ENCODE measurements around the gene ANKRD42.
A peak's percentile ranks its signal among the peaks of the same experiment; 100 is the strongest.
"Not testable (repeated sequence)": the region's sequence is repeated elsewhere in the genome, so short reads cannot be mapped to it uniquely, and the experiment has no call there.

The ANKRD42 gene

DNA sequence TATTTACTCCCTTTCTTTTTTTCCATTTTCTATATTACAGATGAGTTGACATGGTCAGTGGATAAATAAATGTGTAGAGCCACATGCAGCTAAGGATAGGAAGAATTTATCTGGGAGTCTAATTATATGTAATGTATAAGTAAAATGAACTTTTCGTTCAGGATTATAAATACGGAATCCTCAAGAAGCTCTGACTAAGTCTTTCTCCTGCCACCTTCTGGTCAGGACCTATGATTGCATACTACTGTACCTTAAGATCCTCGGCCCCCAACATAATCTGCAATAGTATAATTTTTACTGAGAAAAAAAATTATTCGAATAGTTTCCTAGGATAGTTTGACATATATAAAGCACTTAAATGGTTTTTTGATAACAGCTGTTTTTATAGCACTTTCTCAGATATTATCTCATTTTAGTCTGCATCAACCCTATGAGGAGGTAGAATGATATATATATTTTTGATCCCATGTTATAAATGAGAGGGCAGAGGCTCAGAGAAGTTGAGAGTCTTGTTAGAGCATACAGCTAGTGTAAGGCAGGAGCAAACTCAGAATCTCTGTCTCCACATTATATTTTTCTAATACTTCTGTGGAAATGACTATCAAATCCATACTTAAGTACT, 56.6 kb downstream of the ANKRD42 start:
- DNase-seq: peak; percentile 74

DNA sequence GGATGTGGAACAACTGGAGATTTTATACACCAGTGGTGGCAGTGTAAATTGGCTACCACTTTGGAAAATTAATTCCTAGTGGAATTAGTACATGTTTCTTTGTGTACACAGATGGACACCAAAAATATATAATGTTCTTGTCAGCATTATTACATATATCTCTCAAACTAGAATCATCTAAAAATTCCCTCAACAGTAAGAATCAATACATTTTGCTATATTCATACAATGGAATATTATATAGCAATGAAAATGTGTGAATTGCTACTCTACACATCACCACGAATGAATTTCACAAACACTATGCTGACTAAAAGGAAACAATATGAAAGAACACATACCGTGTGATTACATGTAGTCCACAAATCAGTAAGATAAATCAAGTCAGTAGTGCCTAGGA, 58.8 kb downstream of the ANKRD42 start:
- no peak for DNase-seq

DNA sequence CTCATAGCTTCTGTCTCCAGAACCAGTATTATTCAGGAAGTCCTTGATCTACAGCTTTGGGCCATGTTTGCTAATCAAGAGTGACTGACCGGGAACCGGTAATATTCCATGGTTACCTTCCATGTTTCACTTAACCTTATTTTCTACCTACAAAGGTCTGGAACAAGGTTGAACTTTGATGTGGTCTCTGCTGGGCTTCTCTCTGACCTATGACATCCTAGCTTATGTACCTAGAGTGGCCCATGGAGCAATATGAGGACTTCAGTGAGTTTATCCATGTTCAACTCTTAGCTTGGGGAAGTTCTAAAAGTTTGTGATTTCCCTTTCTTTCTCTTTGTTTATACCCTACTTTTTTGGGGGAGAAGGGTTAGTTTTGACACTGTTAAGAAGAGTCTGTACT, 59.4 kb downstream of the ANKRD42 start:
- no peak for DNase-seq

DNA sequence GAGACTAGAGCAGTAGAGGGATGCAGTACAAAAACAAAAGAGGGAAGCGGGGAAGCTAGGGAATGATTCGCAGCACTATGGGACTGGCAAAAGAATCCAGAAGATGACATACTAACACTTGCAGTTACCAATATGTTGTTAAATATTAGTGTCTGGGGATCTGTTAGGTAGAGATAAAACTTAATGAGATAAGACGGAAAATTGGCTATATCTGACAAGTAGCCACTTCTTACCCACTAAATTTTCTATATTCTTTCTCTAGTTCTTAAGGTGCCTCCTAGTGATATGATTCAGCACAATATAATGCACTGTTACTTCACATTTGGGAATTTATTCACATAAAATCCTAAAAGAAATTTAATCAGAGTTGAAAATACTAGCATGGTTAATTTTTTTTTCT, 61.9 kb downstream of the ANKRD42 start:
- DNase-seq: no peak

DNA sequence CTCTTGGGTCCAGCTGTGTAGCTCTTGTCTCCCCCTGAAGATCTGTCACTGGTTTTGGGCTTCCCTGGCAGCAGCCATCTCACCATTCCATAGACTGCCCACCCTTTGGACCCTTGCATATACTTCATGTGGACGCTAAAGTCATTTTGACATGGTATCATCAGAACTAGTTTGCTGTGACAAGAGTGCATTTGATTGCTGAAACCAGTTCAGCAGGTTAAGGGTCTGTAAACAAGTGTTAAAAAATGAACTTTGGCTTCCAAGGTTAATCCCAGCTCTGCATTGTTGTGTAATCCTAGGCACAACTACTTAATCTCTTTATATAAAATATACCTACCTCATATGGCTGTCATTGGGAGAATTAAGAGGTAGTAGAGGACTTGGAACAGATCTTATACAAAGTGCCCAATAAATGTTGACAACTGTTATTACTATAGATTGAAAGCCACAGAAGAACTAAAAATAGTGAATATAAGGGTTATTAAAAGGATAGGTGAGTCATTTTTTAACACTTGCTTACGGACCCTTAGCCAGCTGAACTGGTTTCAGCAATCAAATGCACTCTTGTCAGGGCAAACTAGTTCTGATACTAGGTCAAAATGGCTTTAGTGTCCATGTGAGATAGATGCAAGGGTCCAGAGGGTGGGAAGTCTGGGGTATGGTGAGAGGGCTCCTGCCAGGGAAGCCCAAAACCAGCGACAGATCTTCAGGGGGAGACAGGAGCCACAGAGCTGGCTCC, 63.3 kb downstream of the ANKRD42 start:
- DNase-seq: no peak

DNA sequence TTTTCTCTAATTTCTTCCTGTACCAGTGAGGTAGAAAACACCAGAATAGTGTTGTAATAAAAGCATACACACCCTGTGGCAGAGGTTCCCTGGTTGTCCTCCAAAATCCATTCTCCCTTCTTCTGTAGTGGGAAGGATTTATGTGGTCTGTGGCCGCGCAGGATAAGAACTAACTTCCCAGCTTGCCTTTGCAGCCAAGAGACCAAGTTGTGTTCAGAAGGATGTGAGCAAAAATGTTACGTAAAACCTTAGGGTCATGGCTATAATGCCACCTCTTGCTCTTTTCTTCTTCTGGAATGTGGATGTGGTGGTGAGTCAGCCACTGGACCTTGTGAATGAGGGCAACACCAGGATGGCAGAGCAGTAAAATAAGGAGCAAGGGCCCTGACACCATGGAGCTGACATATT, 64.3 kb downstream of the ANKRD42 start:
- no peak for DNase-seq

DNA sequence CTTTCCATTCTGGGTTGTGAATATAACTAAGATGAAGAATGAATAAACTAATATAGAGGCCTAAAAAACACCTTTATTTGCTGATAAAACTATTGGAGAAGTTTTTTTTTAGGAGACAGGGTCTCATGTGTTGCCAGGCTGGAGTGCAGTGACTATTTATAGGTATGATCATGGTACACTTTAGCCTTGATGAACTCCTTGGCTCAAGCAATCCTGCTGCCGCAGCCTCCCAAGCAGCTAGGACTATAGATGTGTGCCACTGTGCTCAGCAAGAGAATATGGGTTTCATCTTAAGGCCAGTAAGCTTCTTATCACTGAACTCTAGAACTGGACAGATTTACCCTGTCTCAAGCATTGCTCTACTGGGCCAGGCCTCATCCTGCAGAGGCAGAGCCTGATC, 66.0 kb downstream of the ANKRD42 start:
- DNase-seq: no peak

DNA sequence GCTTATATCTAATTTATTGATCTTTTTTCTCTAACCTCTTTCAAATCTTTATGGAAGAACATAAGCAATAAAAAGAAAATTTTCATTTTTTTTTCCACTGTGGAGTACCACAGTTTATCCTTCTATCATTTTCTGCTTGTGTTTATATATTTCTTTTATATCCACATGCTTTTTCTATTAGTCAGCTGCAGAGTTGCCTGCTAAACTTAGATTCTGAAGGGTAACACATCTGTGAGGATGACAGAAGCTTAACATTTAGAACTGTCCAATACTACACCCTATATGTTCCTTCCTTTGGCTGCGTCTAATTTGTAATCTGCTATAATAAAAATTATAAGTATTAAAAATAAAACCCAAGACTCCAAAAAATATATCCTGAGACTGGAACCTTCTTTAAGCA, 71.8 kb downstream of the ANKRD42 start:
- DNase-seq: no peak

DNA sequence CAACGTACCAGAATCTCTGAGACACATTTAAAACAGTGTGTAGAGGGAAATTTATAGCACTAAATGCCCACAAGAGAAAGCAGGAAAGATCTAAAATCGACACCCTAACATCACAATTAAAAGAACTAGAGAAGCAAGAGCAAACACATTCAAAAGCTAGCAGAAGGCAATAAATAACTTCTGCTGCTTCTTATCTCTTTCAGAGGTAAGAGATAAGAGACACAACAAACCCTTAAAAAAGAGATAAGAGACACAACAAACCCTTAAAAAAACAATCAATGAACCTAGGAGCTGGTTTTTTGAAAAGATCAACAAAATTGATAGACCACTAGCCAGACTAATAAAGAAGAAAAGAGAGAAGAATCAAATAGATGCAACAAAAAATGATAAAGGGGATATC, 75.6 kb downstream of the ANKRD42 start:
- not testable (repeated sequence) for DNase-seq

DNA sequence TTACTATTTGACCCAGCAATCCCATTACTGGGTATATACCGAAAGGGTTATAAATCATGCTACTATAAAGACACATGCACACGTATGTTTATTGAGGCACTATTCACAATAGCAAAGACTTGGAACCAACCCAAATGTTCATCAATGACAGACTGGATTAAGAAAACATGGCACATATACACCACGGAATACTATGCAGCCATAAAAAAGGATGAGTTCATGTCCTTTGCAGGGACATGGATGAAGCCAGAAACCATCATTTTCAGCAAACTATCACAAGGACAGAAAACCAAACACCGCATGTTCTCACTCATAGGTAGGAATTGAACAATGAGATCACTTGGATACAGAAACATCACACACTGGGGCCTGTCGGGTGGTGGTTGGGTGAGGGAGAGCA, 78.2 kb downstream of the ANKRD42 start:
- not testable (repeated sequence) for DNase-seq

DNA sequence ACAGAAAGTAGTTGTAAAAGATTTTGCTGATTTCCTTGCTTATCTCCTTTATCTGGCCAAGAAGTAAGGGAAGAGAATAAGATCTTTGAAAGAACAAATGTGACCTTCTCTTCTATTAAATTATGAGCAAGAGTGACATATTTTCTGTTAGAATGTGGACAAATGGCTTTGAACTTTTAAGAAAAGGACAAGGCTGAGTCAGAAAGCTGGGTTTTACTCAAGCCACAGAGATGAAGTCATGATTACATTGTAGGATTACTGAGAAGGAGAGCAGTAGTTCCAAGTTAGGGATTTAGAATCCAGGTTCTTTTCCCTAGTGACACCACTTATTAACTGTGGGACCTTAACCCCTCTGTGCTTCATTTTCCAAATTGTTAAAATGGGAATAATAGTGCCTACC, 79.1 kb downstream of the ANKRD42 start:
- DNase-seq: no peak

DNA sequence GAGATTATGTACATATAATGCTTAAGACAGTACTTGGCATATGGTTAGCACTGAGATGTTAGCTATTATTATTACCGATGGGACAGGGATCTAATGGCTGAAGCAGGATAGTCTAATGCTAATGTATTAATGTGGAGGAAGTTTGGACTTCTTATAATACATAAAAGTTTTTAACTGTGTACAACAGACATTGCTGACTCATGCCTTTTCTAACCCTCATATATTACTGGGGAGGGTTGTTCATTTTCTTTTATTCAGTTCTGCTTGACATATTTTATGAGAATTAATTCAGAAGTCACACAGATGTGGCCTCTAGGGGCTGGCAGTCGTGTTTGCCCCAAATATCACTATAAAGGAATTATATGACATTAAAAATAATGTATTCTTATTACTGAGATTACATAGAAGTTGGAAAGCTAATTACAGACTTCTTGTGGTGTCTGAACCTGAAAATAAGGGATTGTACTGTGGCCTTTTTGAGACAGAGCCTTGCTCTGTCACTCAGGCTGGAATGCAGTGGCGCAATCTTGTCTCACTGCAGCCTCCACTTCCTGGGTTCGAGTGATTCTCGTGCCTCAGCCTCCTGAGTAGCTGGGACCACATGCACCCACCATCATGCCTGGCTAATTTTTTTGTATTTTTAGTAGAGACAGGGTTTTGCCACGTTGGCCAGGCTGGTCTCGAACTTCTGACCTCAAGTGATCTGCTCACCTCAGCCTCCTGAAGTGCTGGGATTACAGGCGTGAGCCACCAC, 82.6 kb downstream of the ANKRD42 start:
- DNase-seq: no peak

DNA sequence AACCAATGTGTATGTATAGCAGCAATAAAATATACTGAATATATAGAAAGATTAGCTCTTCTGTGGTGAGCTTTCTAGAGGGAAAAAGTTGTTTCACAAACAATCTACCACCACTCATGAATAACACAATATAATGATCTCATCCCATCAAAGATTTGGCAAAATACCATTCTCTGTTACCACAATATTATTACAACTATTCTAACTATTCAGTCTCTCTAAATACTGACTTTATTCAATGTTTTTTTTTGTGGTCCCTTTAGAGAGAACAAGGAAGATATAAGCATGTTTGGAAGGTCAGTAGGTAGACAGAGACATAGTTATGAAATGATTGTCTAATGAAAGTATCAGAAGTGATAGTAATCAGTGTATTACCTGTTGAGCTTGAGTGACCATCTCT, 84.8 kb downstream of the ANKRD42 start:
- DNase-seq: no peak

DNA sequence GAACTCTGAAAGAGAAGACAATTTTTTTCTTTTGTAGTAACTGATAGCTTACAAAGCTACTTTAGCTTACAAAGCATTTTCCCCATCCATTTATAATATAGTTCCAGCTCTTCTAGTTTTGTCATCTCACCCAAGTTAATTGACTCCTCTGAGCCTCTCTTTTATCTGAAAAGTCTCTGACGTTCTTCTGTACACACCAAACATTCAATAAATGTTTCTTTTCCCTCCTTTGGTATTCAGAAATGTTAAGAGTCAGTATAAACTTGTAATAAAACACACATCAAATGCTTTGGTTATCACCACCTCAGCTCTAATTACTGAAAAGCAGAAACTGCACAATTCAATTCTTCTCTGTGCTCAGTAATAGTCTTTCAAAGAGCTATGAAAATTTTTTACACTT, 86.7 kb downstream of the ANKRD42 start:
- no peak for DNase-seq

DNA sequence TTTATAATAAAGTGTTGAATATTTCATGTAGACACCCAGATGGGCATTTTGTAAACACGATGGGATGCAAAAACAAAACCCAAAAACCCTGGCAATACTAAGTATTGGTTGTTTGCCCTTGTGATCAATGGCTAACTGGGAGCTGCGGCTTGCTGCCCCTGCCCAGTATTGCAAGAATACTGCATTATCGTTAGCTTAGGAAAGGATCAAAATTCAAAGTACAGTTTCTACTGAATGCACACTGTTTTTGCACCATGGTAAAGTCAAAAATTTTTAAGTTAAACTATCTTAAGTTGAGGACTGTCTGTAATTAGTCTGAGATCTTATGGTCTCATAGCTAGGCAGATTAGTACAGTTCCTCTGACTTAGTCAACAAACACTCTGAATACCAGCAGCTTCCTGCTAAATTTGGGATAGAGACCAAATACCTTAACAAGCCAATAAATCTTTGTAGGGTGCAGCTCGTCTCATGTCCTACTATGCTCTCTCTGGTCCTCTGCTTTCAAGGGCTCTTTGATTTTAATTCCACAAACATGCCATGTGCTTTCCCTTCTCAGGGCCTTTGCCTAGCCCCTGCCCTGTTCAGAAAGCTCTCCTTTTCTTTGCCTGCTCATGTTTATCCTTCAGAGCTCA, 88.7 kb downstream of the ANKRD42 start:
- no peak for DNase-seq

DNA sequence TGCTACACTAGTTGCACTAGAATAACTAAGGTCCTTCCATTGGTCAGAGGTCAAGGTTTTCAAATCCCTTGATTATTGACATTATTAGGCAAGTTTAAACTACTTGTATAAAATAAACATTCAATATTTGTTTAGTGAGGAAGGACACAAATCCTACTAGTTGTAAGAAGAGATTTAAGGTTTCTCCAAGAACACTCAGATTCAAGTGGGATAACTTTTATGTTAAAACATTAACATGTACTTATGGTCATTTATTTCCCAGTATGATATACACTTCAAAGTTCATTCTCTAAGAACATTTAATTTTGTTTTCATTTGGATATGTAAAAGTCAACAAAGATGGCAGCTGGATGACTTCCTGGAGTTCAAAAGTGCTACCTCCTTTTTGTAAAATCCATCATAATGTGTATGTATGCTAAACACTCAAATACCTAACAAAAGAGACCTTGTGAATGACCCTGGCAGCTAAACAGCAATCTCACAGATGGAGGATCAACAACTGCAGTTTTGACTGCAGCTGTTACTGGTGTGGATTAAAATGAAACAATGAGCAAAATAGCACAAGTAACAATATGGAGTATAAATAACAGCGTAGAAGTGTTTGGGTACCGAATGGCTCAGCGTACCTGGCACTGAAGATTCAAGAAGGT, 91.1 kb downstream of the ANKRD42 start:
- peak in 1 of 2 experiments; percentile 13 for DNase-seq

DNA sequence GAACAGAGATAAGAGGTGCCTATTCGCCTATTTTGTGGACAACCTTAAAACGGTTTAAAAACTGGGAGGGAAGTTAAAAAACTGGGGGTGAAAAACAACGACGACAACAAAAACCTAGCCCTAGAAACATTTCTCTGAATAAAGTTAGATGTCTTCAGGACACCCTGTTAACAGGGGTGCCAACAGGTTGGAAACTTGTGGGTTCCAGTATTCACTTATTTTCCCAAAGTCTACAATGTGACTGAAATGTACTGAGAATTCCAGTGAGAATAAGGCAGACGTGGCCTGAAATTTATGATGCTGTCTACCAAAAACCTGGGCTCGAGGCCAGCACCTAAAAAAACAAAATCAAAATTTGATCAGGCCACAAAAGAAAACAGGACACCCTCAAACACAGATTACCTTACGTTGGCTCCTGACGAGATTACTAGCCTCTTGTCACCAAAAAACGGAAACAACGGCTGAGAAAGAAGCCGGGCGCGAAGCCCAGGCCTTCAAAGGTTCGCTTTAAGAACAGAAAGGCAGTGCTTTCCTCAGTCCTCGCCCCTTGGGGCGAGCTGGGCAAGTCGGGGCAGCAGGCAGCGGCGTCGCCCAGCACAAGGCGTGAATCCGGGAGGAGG, 91.7 kb downstream of the ANKRD42 start:
- no peak for DNase-seq

DNA sequence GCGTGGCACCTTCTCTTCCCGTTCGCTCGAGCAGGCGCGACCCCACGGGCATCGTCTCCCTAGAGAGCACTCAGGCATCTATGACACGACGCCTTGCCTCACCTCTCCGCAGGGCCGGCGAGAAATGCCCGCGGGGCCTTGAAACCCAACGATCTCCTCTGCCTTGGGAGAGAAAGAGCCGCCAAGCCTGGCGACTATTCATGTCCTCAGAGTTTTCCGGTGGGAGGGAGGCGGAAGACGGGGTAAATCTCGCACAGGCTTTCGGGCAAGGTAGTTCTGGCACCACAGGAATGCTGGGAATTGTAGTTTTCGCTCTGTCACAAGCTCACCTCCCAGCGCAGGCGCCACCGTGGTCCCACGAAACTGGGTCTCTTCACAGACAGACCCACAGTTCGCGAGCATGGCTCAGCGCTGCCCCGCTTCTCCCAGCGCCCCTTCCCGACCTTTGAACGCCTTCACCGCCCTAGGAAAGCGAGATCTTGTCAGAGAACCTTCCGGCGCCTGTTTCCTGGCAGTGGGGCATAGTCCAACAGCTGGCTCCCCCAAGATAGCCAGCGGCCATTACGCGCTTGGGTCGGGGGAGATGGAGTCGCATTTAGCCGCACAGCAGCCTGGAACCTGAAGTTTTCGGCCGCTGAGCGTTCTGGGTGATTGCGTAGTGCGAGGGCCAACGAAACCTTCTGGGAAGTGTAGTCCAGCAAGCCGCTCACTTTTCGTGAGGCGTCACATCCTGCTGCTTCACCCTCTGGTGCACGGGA, 92.4 kb downstream of the ANKRD42 start, which contains the start of gene CCDC90B:
Gene CCDC90B (minus strand): TSS at position 597 of the 758 bp plus-strand sequence. CDS start 395 bp downstream, at position 202.
- DNase-seq: peak; percentile 96

DNA sequence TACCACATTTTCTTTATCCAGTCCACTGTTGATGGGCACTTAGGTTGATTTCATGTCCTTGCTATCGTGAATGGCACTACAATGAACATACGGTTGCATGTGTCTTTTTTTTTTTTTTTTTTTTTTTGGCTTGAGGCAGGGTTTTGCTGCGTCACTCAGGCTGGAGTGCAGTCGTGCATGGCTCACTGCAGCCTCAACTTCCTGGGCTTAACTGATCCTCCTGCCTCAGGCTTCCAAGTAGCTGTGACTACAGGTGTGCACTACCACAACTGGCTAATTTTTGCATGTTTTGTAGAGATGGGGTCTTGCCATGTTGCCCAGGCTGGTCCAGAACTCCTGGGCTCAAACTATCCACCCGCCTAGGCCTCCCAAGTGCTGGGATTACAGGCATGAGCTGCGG, 94.1 kb downstream of the ANKRD42 start:
- no peak for DNase-seq

DNA sequence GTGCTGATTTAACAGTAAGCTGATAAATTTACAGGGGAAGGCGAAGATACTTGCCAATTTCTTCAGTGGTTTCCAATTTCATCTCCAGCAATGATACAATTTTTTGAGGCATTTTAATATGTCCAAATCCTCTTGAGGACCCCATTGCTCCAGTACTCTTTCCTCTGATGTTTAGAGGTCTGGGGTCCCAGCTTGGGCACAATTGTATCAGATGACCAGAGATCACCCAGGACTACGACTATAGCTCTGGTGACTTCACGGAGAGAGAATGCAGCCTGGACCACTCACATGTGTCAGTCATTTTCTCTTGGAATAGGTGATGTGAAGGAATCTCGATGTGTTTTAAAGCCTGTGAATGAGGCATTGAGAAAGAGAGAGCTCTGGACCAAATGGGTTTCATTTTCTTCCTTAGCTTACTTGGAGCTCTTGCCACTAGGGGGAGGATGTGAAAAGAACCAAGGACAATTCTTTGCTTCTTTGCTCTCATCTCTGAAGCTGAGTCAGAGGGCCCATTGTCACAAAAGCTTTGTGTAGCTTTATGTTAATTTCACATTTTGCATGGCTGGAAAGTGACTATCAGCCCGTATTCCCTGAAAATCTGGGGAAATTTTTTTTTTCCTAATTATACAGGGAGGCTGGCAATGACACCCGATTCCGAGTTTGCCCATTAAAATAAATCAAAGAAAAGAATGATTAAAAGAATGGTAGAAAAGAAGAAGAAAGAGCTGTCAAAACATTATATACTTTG, 99.4 kb downstream of the ANKRD42 start:
- DNase-seq: peak; percentile 60 to 74

DNA sequence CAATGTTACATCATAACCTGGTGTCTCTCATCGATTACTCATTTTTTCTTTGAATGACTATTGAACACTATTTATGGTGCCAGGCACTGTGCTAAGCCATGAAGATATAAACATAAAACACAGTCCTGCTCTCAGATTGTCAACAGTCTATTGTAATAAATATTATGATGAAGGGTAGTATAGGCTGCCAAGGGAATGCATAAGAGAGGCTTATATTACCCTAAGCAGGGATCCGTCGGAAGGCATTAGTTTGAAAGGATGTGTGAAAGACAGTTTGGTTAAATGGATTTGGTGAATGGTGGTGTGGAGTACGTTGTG, 99.9 kb downstream of the ANKRD42 start:
- no peak for DNase-seq
